Ovary (tissue), 3 donors: ENCODE measurements around the gene BABAM2.
"Not testable (repeated sequence)": the region's sequence is repeated elsewhere in the genome, so short reads cannot be mapped to it uniquely, and the experiment has no call there.

Source experiments
- POLR2A ChIP-seq: fragments of 450-650 bp; IDR thresholded peaks from one replicate; pipeline ENCODE4 v1.6.1; 2017; ENCODE audit warnings: antibody characterized with exemption, mild to moderate bottlenecking, moderate library complexity
- TF ChIP-seq, protein P1 (sequence below), 3 donors: fragments of 450-650 bp in 2 of 3; fragments of 200-600 bp in 1 of 3; IDR thresholded peaks; one replicate each; pipeline versions ENCODE4 v1.5.1 to v1.8.0; 2016 to 2022; ENCODE audit warnings: antibody characterized with exemption in 3 of 3, mild to moderate bottlenecking in 1 of 3
- donor health status: DM: no; HTN: no; CAD: no.

DNA sequence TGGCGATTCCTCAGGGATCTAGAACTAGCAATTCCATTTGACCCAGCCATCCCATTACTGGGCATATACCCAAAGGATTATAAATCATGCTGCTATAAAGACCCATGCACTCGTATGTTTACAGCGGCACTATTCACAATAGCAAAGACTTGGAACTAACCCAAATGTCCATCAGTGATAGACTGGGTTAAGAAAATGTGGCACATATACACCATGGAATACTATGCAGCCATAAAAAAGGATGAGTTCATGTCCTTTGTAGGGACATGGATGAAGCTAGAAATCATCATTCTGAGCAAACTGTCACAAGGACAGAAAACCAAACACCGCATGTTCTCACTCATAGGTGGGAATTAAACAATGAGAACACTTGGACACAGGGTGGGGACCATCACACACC, 481.2 kb downstream of the BABAM2 start:
- TF ChIP-seq, protein P1, sequence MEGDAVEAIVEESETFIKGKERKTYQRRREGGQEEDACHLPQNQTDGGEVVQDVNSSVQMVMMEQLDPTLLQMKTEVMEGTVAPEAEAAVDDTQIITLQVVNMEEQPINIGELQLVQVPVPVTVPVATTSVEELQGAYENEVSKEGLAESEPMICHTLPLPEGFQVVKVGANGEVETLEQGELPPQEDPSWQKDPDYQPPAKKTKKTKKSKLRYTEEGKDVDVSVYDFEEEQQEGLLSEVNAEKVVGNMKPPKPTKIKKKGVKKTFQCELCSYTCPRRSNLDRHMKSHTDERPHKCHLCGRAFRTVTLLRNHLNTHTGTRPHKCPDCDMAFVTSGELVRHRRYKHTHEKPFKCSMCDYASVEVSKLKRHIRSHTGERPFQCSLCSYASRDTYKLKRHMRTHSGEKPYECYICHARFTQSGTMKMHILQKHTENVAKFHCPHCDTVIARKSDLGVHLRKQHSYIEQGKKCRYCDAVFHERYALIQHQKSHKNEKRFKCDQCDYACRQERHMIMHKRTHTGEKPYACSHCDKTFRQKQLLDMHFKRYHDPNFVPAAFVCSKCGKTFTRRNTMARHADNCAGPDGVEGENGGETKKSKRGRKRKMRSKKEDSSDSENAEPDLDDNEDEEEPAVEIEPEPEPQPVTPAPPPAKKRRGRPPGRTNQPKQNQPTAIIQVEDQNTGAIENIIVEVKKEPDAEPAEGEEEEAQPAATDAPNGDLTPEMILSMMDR (IDR thresholded peaks at IDR 0.05) = not testable (repeated sequence)
- TF ChIP-seq POLR2A = not testable (repeated sequence)
